ENCODE results near the gene LLPH.

The LLPH gene

GRCh38 chr12:66080791-66081190 is 49.8 kb downstream of the LLPH start:
- TF ChIP-seq CREB1 (IDR thresholded peaks at IDR 0.05; ENCODE audit: low read depth) = no peak

DNA sequence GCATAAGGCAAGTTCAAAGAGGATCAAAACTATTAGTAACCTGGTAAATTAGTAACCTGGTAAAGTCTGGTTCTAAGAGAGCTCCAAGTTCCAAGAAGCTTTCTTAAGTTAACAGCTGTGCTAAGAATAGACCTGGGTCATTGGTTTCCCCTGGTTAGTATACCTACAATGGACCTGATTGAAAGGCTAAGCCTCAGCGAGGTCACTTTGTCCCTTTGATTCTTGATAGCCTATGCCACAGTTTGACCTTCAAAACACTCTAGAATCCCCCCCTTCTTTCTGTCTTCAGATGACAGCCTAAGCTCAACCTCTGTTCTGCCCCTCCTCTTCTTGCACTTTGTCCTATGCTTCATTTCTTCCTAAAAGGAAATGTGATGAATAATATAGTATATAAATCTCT is 53.0 kb downstream of the LLPH start:
- no peak for TF ChIP-seq TEAD4 (IDR thresholded peaks at IDR 0.05)
- no peak for TF ChIP-seq RAD21 (IDR thresholded peaks at IDR 0.05; ENCODE audit: low read depth)
- no peak for TF ChIP-seq CREB1 (IDR thresholded peaks at IDR 0.05; ENCODE audit: low read depth)
- TF ChIP-seq, protein P1, sequence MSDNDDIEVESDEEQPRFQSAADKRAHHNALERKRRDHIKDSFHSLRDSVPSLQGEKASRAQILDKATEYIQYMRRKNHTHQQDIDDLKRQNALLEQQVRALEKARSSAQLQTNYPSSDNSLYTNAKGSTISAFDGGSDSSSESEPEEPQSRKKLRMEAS (IDR thresholded peaks at IDR 0.05) = no peak
- TF ChIP-seq ZBTB7A (IDR thresholded peaks at IDR 0.05; ENCODE audit: low read depth) = no peak
- TF ChIP-seq FOXM1 (IDR thresholded peaks at IDR 0.05; ENCODE audit: borderline replicate concordance, low read depth) = no peak
- TF ChIP-seq EP300 (IDR thresholded peaks at IDR 0.05; ENCODE audit: borderline replicate concordance) = no peak

DNA sequence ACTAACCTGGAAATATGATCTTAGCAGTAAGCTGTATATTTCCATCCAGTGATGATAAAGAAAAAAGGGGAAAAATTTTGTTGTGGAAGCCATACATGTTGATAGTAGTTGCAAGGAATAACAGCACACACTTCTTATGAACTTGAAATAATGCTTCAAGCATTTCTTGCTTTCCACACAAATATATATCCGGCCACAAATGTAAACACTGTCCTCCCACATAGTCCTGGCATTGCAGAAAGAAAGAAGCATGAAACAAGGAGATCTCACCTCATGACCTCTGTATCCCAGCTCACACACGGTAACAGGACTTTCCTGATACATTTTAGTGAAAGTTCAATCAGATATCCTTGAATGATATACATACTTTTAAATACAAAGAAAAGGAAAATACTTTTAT is 56.0 kb downstream of the LLPH start:
- TF ChIP-seq CREB1 (IDR thresholded peaks at IDR 0.05; ENCODE audit: low read depth) (no peak), YY1 (IDR thresholded peaks at IDR 0.05; ENCODE audit: low read depth) (no peak), TCF12 (IDR thresholded peaks at IDR 0.05; ENCODE audit: low read depth) (no peak), ZBTB7A (IDR thresholded peaks at IDR 0.05; ENCODE audit: low read depth) (no peak), FOXM1 (IDR thresholded peaks at IDR 0.05; ENCODE audit: borderline replicate concordance, low read depth) (no peak), EP300 (IDR thresholded peaks at IDR 0.05; ENCODE audit: borderline replicate concordance) (no peak), EGR1 (IDR thresholded peaks at IDR 0.05) (no peak), NFIC (IDR thresholded peaks at IDR 0.05) (no peak), CEBPB (IDR thresholded peaks at IDR 0.05) (no peak), TAF1 (IDR thresholded peaks at IDR 0.05; ENCODE audit: low read depth) (no peak), TEAD4 (IDR thresholded peaks at IDR 0.05) (no peak), RAD21 (IDR thresholded peaks at IDR 0.05; ENCODE audit: low read depth) (no peak)
- TF ChIP-seq, protein P1 (IDR thresholded peaks at IDR 0.05) = no peak
- TF ChIP-seq, protein P2, sequence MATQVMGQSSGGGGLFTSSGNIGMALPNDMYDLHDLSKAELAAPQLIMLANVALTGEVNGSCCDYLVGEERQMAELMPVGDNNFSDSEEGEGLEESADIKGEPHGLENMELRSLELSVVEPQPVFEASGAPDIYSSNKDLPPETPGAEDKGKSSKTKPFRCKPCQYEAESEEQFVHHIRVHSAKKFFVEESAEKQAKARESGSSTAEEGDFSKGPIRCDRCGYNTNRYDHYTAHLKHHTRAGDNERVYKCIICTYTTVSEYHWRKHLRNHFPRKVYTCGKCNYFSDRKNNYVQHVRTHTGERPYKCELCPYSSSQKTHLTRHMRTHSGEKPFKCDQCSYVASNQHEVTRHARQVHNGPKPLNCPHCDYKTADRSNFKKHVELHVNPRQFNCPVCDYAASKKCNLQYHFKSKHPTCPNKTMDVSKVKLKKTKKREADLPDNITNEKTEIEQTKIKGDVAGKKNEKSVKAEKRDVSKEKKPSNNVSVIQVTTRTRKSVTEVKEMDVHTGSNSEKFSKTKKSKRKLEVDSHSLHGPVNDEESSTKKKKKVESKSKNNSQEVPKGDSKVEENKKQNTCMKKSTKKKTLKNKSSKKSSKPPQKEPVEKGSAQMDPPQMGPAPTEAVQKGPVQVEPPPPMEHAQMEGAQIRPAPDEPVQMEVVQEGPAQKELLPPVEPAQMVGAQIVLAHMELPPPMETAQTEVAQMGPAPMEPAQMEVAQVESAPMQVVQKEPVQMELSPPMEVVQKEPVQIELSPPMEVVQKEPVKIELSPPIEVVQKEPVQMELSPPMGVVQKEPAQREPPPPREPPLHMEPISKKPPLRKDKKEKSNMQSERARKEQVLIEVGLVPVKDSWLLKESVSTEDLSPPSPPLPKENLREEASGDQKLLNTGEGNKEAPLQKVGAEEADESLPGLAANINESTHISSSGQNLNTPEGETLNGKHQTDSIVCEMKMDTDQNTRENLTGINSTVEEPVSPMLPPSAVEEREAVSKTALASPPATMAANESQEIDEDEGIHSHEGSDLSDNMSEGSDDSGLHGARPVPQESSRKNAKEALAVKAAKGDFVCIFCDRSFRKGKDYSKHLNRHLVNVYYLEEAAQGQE (IDR thresholded peaks at IDR 0.05; ENCODE audit: low read depth) = no peak
- TF ChIP-seq, protein P3, sequence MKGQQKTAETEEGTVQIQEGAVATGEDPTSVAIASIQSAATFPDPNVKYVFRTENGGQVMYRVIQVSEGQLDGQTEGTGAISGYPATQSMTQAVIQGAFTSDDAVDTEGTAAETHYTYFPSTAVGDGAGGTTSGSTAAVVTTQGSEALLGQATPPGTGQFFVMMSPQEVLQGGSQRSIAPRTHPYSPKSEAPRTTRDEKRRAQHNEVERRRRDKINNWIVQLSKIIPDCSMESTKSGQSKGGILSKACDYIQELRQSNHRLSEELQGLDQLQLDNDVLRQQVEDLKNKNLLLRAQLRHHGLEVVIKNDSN (IDR thresholded peaks at IDR 0.05) = no peak

DNA sequence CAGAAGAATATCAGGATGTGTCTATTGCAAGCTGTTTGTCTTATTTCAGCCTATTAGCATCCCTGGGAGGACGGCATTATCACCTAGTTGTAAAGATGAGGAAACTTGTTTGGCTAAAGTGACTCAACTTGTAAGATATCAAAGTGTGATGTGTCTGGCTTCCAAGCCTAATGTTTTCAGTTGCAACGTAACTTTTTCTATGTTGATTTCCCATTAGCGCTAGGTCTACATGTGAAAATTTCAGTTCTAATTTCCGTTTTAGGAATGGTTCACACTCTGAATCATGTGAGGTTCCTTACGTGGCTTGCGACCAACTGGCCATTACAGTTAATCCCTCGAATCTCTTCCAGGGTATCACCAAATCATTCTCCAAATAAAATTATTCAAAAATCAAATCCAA is 58.0 kb downstream of the LLPH start:
- TF ChIP-seq CEBPB (IDR thresholded peaks at IDR 0.05) (no peak), TCF12 (IDR thresholded peaks at IDR 0.05; ENCODE audit: low read depth) (no peak), FOXM1 (IDR thresholded peaks at IDR 0.05; ENCODE audit: borderline replicate concordance, low read depth) (no peak), YY1 (IDR thresholded peaks at IDR 0.05; ENCODE audit: low read depth) (no peak), EGR1 (IDR thresholded peaks at IDR 0.05) (no peak), TAF1 (IDR thresholded peaks at IDR 0.05; ENCODE audit: low read depth) (no peak)
- TF ChIP-seq, protein P1 (IDR thresholded peaks at IDR 0.05) = no peak

- TF ChIP-seq, protein P3 (IDR thresholded peaks at IDR 0.05) = no peak
- TF ChIP-seq ZBTB7A (IDR thresholded peaks at IDR 0.05; ENCODE audit: low read depth) (no peak), CREB1 (IDR thresholded peaks at IDR 0.05; ENCODE audit: low read depth) (no peak), EGR1 (IDR thresholded peaks at IDR 0.05) (no peak), RAD21 (IDR thresholded peaks at IDR 0.05; ENCODE audit: low read depth) (no peak), NFIC (IDR thresholded peaks at IDR 0.05) (no peak), TCF12 (IDR thresholded peaks at IDR 0.05; ENCODE audit: low read depth) (no peak), EP300 (IDR thresholded peaks at IDR 0.05; ENCODE audit: borderline replicate concordance) (no peak), YY1 (IDR thresholded peaks at IDR 0.05; ENCODE audit: low read depth) (no peak), TAF1 (IDR thresholded peaks at IDR 0.05; ENCODE audit: low read depth) (no peak), CEBPB (IDR thresholded peaks at IDR 0.05) (no peak), FOXM1 (IDR thresholded peaks at IDR 0.05; ENCODE audit: borderline replicate concordance, low read depth) (no peak), TEAD4 (IDR thresholded peaks at IDR 0.05) (no peak)
- TF ChIP-seq, protein P2 (IDR thresholded peaks at IDR 0.05; ENCODE audit: low read depth) = no peak
- TF ChIP-seq, protein P1 (IDR thresholded peaks at IDR 0.05) = no peak
These were observed 58.4 kb downstream of the LLPH start for GRCh38 chr12:66072135-66072534.

- TF ChIP-seq, protein P2 (IDR thresholded peaks at IDR 0.05; ENCODE audit: low read depth) = no peak
- TF ChIP-seq EGR1 (IDR thresholded peaks at IDR 0.05) (no peak), RAD21 (IDR thresholded peaks at IDR 0.05; ENCODE audit: low read depth) (no peak), CREB1 (IDR thresholded peaks at IDR 0.05; ENCODE audit: low read depth) (no peak), ZBTB7A (IDR thresholded peaks at IDR 0.05; ENCODE audit: low read depth) (no peak), YY1 (IDR thresholded peaks at IDR 0.05; ENCODE audit: low read depth) (no peak), FOXM1 (IDR thresholded peaks at IDR 0.05; ENCODE audit: borderline replicate concordance, low read depth) (no peak), TAF1 (IDR thresholded peaks at IDR 0.05; ENCODE audit: low read depth) (no peak), CEBPB (IDR thresholded peaks at IDR 0.05) (no peak), NFIC (IDR thresholded peaks at IDR 0.05) (no peak), EP300 (IDR thresholded peaks at IDR 0.05; ENCODE audit: borderline replicate concordance) (no peak), TEAD4 (IDR thresholded peaks at IDR 0.05) (no peak), TCF12 (IDR thresholded peaks at IDR 0.05; ENCODE audit: low read depth) (no peak)
- TF ChIP-seq, protein P3 (IDR thresholded peaks at IDR 0.05) = no peak
- TF ChIP-seq, protein P1 (IDR thresholded peaks at IDR 0.05) = no peak
These were observed 59.0 kb downstream of the LLPH start for GRCh38 chr12:66071549-66071948.
